Trophoblast cell (in vitro differentiated cells and primary cell): ENCODE results near the gene MAP2K3.
"Not testable (repeated sequence)": the region's sequence is repeated elsewhere in the genome, so short reads cannot be mapped to it uniquely, and the experiment has no call there.

Experiments
- DNase-seq, 2 donors: peaks; one replicate each; pipeline ENCODE4 v3.0.0-alpha.2; 2016
- H2AFZ ChIP-seq: 2 replicates; pipeline ENCODE4 v1.6.1; 2013; ENCODE audit warnings: low read length, moderate library complexity, mild to moderate bottlenecking; ENCODE audit not compliant: insufficient read depth, poor library complexity
- H2AK5ac ChIP-seq: 2 replicates; pipeline ENCODE4 v1.6.1; 2013; ENCODE audit warnings: mild to moderate bottlenecking, low read length
- H2BK120ac ChIP-seq: 2 replicates; pipeline ENCODE4 v1.6.1; 2013; ENCODE audit warnings: low read length, mild to moderate bottlenecking, moderate library complexity; ENCODE audit not compliant: insufficient read depth, poor library complexity
- H2BK12ac ChIP-seq: 2 replicates; pipeline ENCODE4 v1.6.1; 2013; ENCODE audit warnings: mild to moderate bottlenecking, low read length, moderate library complexity
- H2BK5ac ChIP-seq: 2 replicates; pipeline ENCODE4 v1.6.1; 2013; ENCODE audit warnings: low read length, low read depth, moderate library complexity, mild to moderate bottlenecking; ENCODE audit not compliant: poor library complexity
- H3K14ac ChIP-seq: 2 replicates; pipeline ENCODE4 v1.6.1; 2013; ENCODE audit warnings: mild to moderate bottlenecking, low read length
- H3K18ac ChIP-seq: 2 replicates; pipeline ENCODE4 v1.6.1; 2013; ENCODE audit warnings: mild to moderate bottlenecking, low read length
- H3K23ac ChIP-seq: 2 replicates; pipeline ENCODE4 v1.6.1; 2013; ENCODE audit warnings: low read length
- H3K27ac ChIP-seq: 2 replicates; pipeline ENCODE4 v1.5.1; 2013; ENCODE audit warnings: low read depth, mild to moderate bottlenecking, inconsistent platforms, low read length, moderate library complexity
- H3K27me3 ChIP-seq: 2 replicates; pipeline ENCODE4 v1.6.1; 2013; ENCODE audit warnings: inconsistent platforms, mild to moderate bottlenecking, low read length, moderate library complexity; ENCODE audit not compliant: insufficient read depth
- H3K36me3 ChIP-seq, 2 experiments: 1 replicate in 1 of 2; 2 replicates in 1 of 2; pipeline ENCODE4 v1.6.1; 2013; ENCODE audit warnings: low read length in 2 of 2, mild to moderate bottlenecking in 2 of 2, moderate library complexity in 1 of 2; ENCODE audit not compliant: insufficient read depth in 2 of 2, control insufficient read depth in 1 of 2
- H3K4ac ChIP-seq: 2 replicates; pipeline ENCODE4 v1.6.1; 2013; ENCODE audit warnings: low read depth, mild to moderate bottlenecking, low read length, moderate library complexity
- H3K4me1 ChIP-seq, 2 experiments: 1 replicate in 1 of 2; 2 replicates in 1 of 2; pipeline ENCODE4 v1.6.1; 2013; ENCODE audit warnings: low read length in 2 of 2, mild to moderate bottlenecking in 2 of 2, moderate library complexity in 1 of 2; ENCODE audit not compliant: insufficient read depth in 2 of 2, control insufficient read depth in 1 of 2
- H3K4me2 ChIP-seq: 2 replicates; pipeline ENCODE4 v1.6.1; 2013; ENCODE audit warnings: inconsistent platforms, mild to moderate bottlenecking, low read length, moderate library complexity
- H3K4me3 ChIP-seq: 2 replicates; pipeline ENCODE4 v1.5.1; 2013; ENCODE audit warnings: mild to moderate bottlenecking, low read depth, low read length, inconsistent platforms
- H3K79me1 ChIP-seq: one replicate; pipeline ENCODE4 v1.6.1; 2013; ENCODE audit warnings: low read length
- H3K79me2 ChIP-seq: 2 replicates; pipeline ENCODE4 v1.6.1; 2013; ENCODE audit warnings: low read length, mild to moderate bottlenecking; ENCODE audit not compliant: control insufficient read depth, insufficient read depth, poor library complexity
- H3K9ac ChIP-seq: 2 replicates; pipeline ENCODE4 v1.6.1; 2013; ENCODE audit warnings: mild to moderate bottlenecking, low read length
- H3K9me3 ChIP-seq: 2 replicates; pipeline ENCODE4 v1.6.1; 2013; ENCODE audit warnings: low read depth, mild to moderate bottlenecking, control low read depth, inconsistent platforms, low read length; ENCODE audit not compliant: insufficient read depth
- H4K12ac ChIP-seq: 2 replicates; pipeline ENCODE4 v1.6.1; 2013; ENCODE audit warnings: low read depth, mild to moderate bottlenecking, low read length, moderate library complexity
- H4K8ac ChIP-seq: 2 replicates; pipeline ENCODE4 v1.6.1; 2013; ENCODE audit warnings: low read depth, mild to moderate bottlenecking, low read length, moderate library complexity
- H4K91ac ChIP-seq: one replicate; pipeline ENCODE4 v1.6.1; 2013; ENCODE audit warnings: low read depth, mild to moderate bottlenecking, low read length, moderate library complexity
- WGBS: extraction: QIAGEN DNeasy Blood & Tissue Kit; methylation state at CpG from one replicate; pipeline ENCODE4 v1.1.7; 2013; ENCODE audit warnings: missing lambda C conversion rate; ENCODE audit not compliant: insufficient read length, insufficient coverage; ENCODE audit errors: extremely low coverage; 5-methylcytosine and 5-hydroxymethylcytosine counted together

MAP2K3 gene

DNA sequence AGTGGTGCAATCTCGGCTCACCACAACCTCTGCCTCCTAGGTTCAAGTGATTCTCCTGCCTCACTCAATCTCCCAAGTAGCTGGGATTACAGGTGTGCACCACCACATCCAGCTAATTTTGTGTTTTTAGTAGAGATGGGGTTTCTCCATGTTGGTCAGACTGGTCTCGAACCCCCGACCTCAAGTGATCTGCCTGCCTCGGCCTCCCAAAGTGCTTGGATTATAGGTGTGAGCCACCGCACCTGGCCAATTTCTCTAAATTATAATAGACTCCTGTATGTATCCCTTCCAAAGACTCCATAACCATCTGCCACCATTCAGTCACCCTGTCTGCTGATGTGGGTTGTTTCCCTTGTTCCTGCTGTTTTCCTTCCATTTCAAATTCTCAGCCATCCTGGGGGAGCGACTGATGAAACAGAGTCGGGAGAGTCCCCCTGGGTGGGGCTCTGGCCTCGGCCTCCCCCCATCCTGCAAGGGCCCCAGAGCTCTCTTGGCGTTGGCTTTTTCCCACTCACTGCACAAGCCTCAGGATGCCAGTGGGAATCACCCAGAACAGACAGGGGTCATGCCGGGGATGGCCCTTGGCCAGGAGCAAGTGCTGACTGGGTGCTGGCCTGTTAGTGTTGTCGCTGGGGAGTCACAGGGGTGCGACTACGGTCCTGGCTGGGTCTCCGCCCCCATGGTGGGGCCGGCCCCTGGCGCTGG is 25.7 kb downstream of the MAP2K3 start:
- not testable (repeated sequence) for H2AK5ac ChIP-seq, H3K14ac ChIP-seq, H3K4me3 ChIP-seq, H3K18ac ChIP-seq, H3K9ac ChIP-seq, H2BK5ac ChIP-seq, H2BK120ac ChIP-seq, DNase-seq, H2BK12ac ChIP-seq, H3K27ac ChIP-seq, H3K27me3 ChIP-seq, H3K4ac ChIP-seq, H3K79me1 ChIP-seq, H2AFZ ChIP-seq, H3K23ac ChIP-seq, H4K91ac ChIP-seq, H4K8ac ChIP-seq, H3K4me1 ChIP-seq, H3K4me2 ChIP-seq, H3K9me3 ChIP-seq, H3K79me2 ChIP-seq, H4K12ac ChIP-seq
- peaks cover 23 to 32% of the 10 kb centered on the region in 2 experiments for H3K36me3 ChIP-seq
- WGBS, result no CpG with 5 or more reads among the region's 16 CpGs

DNA sequence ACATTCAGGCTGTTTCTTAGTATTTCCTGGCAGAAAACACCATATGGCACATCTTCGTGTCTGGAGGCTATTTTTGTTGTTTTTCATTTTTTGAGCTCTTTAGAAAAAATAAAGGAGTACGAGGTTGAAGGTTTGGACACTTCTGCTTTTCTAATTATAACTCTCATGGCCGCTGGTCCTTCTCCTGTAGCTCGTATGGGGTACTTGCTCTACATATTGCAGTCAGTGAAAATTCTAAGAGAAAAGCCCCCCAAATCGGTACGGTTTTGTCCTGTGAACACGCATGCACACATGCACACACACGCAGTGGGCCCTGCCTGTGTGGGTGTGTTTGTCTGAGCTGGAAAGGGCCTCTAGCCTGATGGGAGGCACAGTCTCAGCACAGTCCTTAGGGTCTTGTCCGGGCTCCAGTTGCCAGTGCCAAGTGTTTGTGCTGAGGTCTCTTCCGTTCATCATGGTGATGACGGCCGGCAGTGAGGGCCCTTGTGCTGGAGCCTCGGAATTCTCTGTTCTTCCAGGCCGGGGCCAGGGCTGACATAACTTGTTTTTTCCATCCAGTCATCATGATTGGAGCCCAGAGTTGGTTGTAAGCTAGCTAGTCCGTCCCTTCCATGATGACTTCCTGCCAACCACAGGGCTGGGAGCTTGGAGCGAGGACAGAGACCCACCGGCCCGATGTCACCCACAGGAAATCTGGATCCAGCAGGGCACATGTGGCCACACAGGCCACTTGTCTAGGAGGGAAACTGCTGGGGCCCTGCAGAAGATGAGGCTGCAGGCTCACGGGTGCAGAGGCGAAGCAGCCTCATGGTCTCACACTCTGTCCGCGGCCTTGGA is 26.5 kb downstream of the MAP2K3 start:
- H4K12ac ChIP-seq, H3K79me2 ChIP-seq, H3K4me1 ChIP-seq, H4K8ac ChIP-seq, H3K9me3 ChIP-seq, H3K4me2 ChIP-seq, H4K91ac ChIP-seq, H3K27me3 ChIP-seq, H3K4me3 ChIP-seq, H3K14ac ChIP-seq, H2BK5ac ChIP-seq, H3K23ac ChIP-seq, H3K27ac ChIP-seq, DNase-seq, H3K18ac ChIP-seq, H2BK12ac ChIP-seq, H2AFZ ChIP-seq, H2AK5ac ChIP-seq, H2BK120ac ChIP-seq, H3K9ac ChIP-seq, H3K79me1 ChIP-seq, H3K4ac ChIP-seq: not testable (repeated sequence)
- peaks cover 20 to 30% of the 10 kb centered on the region in 2 experiments for H3K36me3 ChIP-seq
- no CpG with 5 or more reads among the region's 22 CpGs for WGBS

DNA sequence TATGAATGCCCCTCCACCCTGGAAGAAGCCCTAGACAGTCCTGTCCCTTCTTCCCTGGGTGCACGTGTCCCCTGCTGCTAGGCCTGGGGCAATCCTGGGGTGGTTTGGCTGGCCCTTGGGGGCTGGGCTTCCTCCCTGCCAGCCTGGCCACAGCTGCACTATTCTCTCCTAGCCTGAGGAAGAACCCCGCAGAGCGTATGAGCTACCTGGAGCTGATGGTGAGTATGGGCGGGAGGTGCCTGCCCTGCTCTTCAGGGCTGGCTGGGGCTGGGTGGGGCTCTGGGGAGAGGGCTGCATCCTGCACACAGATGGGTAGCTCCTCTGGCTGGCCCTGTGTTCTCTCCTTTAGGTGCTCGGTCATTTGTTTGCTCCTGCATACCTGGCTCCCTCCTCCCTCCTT is 28.8 kb downstream of the MAP2K3 start:
- H3K27me3 ChIP-seq, result no peaks in the 10 kb centered on the region
- no CpG with 5 or more reads among the region's 5 CpGs for WGBS
- no peak overlapping the region for H2BK12ac ChIP-seq

DNA sequence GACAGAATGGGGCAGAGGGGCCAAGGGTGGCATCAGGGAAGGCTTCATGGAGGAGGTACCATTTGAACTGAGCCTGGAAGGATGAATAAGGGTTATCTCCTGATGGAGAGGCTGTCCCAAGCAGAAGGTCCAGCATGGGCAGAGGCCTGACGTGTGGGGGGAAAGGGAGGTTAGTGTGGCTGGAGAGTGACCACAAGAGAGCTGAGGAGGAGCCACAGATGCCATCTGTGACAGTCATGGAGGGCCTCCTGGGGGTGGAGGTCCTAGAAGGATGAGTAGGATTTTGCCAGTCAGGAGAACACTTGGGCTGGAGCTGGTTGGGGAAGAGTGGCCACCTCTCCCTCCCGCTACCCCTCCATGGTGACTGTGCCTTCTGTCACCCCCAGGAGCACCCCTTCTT is 29.2 kb downstream of the MAP2K3 start:
- H3K79me1 ChIP-seq, H2AFZ ChIP-seq, H4K12ac ChIP-seq, H3K79me2 ChIP-seq, H3K4me3 ChIP-seq, H3K4me1 ChIP-seq, H2BK5ac ChIP-seq, H3K9ac ChIP-seq, H2AK5ac ChIP-seq, DNase-seq, H3K4me2 ChIP-seq, H3K14ac ChIP-seq, H2BK12ac ChIP-seq, H2BK120ac ChIP-seq, H3K18ac ChIP-seq, H3K27ac ChIP-seq, H4K91ac ChIP-seq, H4K8ac ChIP-seq, H3K9me3 ChIP-seq, H3K27me3 ChIP-seq, H3K23ac ChIP-seq, H3K4ac ChIP-seq: not testable (repeated sequence)
- WGBS, result no CpG with 5 or more reads among the region's 2 CpGs
- peaks cover 17 to 25% of the 10 kb centered on the region in 2 experiments for H3K36me3 ChIP-seq

More for the DNA sequence above, 28.8 kb downstream of the MAP2K3 start:
- Histone ChIP-seq H4K91ac (no peak overlapping the region), H3K79me2 (no peaks in the 10 kb centered on the region), H3K14ac (no peak overlapping the region), H3K4me2 (no peak overlapping the region), H2AK5ac (no peak overlapping the region), H3K4me1 (no peaks in the 10 kb centered on the region), H3K9me3 (peaks cover 6% of the 10 kb centered on the region), H3K27ac (no peak overlapping the region), H3K79me1 (no peaks in the 10 kb centered on the region), H4K12ac (no peak overlapping the region), H3K9ac (no peak overlapping the region), H3K18ac (no peak overlapping the region), H3K4ac (no peak overlapping the region), H2BK5ac (no peak overlapping the region), H3K23ac (no peak overlapping the region), H2AFZ (no peak overlapping the region), H2BK120ac (no peak overlapping the region), H3K36me3 (peaks cover 17 to 28% of the 10 kb centered on the region in 2 experiments), H3K4me3 (no peak overlapping the region), H4K8ac (no peak overlapping the region)
- DNase-seq, result no peak
